ENCODE results near the gene SNX19.
A peak's percentile ranks its signal among the peaks of the same experiment; 100 is the strongest.
"Not testable (repeated sequence)": the region's sequence is repeated elsewhere in the genome, so short reads cannot be mapped to it uniquely, and the experiment has no call there.

SNX19 gene

GRCh38 chr11:130872981-130873380, 43.3 kb downstream of the SNX19 start:
- peak; percentile 52 for DNase-seq (ENCODE audit: low read depth)

GRCh38 chr11:130872513-130872912, 43.8 kb downstream of the SNX19 start:
- no peak for DNase-seq (ENCODE audit: low read depth)

- no peak for DNase-seq (ENCODE audit: low read depth)
Observed at GRCh38 chr11:130872102-130872501, 44.2 kb downstream of the SNX19 start.

- no peak for DNase-seq (ENCODE audit: low read depth)
Observed at GRCh38 chr11:130871616-130872015, 44.7 kb downstream of the SNX19 start.

- no peak for DNase-seq (ENCODE audit: low read depth)
Observed at GRCh38 chr11:130868721-130869390, 47.4 kb downstream of the SNX19 start.

GRCh38 chr11:130868086-130868710, 48.1 kb downstream of the SNX19 start:
- DNase-seq (ENCODE audit: low read depth) = no peak

GRCh38 chr11:130866831-130867230, 49.4 kb downstream of the SNX19 start:
- DNase-seq (ENCODE audit: low read depth) = no peak

- DNase-seq (ENCODE audit: low read depth) = no peak
Observed at GRCh38 chr11:130865774-130866114, 50.5 kb downstream of the SNX19 start.

- no peak for DNase-seq (ENCODE audit: low read depth)
Observed at GRCh38 chr11:130865091-130865773, 51.0 kb downstream of the SNX19 start.

GRCh38 chr11:130861902-130862860, 54.1 kb downstream of the SNX19 start:
- DNase-seq (ENCODE audit: low read depth) = peak; percentile 68

GRCh38 chr11:130861283-130861682, 55.0 kb downstream of the SNX19 start:
- no peak for DNase-seq (ENCODE audit: low read depth)

- DNase-seq (ENCODE audit: low read depth) = no peak
Observed at GRCh38 chr11:130859886-130860285, 56.4 kb downstream of the SNX19 start.

- DNase-seq (ENCODE audit: low read depth) = no peak
Observed at GRCh38 chr11:130858215-130858614, 58.1 kb downstream of the SNX19 start.

GRCh38 chr11:130855707-130856106, 60.6 kb downstream of the SNX19 start:
- not testable (repeated sequence) for DNase-seq (ENCODE audit: low read depth)

GRCh38 chr11:130854483-130854882, 61.8 kb downstream of the SNX19 start:
- DNase-seq (ENCODE audit: low read depth) = no peak

GRCh38 chr11:130852589-130852988, 63.7 kb downstream of the SNX19 start:
- DNase-seq (ENCODE audit: low read depth) = no peak

- DNase-seq (ENCODE audit: low read depth) = no peak
Observed at GRCh38 chr11:130850185-130850944, 65.9 kb downstream of the SNX19 start.

- peak; percentile 74 for DNase-seq (ENCODE audit: low read depth)
Observed at GRCh38 chr11:130849215-130849568, 67.1 kb downstream of the SNX19 start.

- no peak for DNase-seq (ENCODE audit: low read depth)
Observed at GRCh38 chr11:130848361-130849214, 67.7 kb downstream of the SNX19 start.

- DNase-seq (ENCODE audit: low read depth) = peak; percentile 58
Observed at GRCh38 chr11:130847517-130847916, 68.8 kb downstream of the SNX19 start.

- no peak for DNase-seq (ENCODE audit: low read depth)
Observed at GRCh38 chr11:130846606-130847005, 69.7 kb downstream of the SNX19 start.
